RWPE2 (cell line): ENCODE results near the gene TRIM51G.
"Not testable (repeated sequence)": the region's sequence is repeated elsewhere in the genome, so short reads cannot be mapped to it uniquely, and the experiment has no call there.

ENCODE experiments used
- ATAC-seq: fragments of 200-7000 bp; cut with Tn5 transposase; 3 replicates; pipeline ENCODE4 v1.9.1; 2021; ENCODE audit warnings: low read depth
- DNase-seq: peaks from one replicate; pipeline ENCODE4 v3.0.0-alpha.2; 2020; ENCODE audit warnings: low spot score
- H3K27ac ChIP-seq: fragments of 450-650 bp; 2 replicates; pipeline ENCODE4 v1.5.1; 2017; ENCODE audit warnings: mild to moderate bottlenecking; ENCODE audit not compliant: poor library complexity, severe bottlenecking
- H3K27me3 ChIP-seq: fragments of 250-450 bp; sonication (Bioruptor Pico); 2 replicates; pipeline ENCODE4 v1.5.1; 2021; ENCODE audit warnings: mild to moderate bottlenecking, moderate library complexity; ENCODE audit not compliant: insufficient read depth, poor library complexity, severe bottlenecking
- H3K36me3 ChIP-seq: fragments of 250-450 bp; sonication (Bioruptor Pico); 2 replicates; pipeline ENCODE4 v1.5.1; 2020; ENCODE audit warnings: low read depth, mild to moderate bottlenecking, moderate library complexity
- H3K4me1 ChIP-seq: fragments of 250-450 bp; sonication (Bioruptor Pico); 2 replicates; pipeline ENCODE4 v1.5.1; 2021; ENCODE audit warnings: mild to moderate bottlenecking, moderate library complexity; ENCODE audit not compliant: insufficient read depth, poor library complexity, severe bottlenecking
- H3K4me3 ChIP-seq: fragments of 250-450 bp; sonication (Bioruptor Pico); 2 replicates; pipeline ENCODE4 v1.5.1; 2021; ENCODE audit warnings: mild to moderate bottlenecking, moderate library complexity; ENCODE audit not compliant: severe bottlenecking
- H3K9me3 ChIP-seq: fragments of 250-450 bp; sonication (Bioruptor Pico); 2 replicates; pipeline ENCODE4 v1.5.1; 2021; ENCODE audit warnings: mild to moderate bottlenecking, moderate library complexity; ENCODE audit not compliant: severe bottlenecking

TRIM51G gene, protein sequence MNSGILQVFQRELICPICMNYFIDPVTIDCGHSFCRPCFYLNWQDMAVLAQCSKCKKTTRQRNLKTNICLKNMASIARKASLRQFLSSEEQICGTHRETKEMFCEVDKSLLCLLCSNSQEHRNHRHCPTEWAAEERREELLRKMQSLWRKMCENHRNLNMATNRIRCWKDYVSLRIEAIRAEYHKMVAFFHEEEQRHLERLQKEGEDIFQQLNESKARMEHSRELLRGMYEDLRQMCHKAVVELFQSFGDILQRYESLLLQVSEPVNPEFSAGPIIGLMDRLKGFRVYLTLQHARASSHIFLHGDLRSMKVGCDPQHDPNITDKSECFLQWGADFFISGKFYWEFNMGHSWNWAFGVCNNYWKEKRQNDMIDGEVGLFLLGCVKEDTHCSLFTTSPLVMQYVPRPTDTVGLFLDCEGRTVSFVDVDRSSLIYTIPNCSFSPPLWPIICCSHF

GRCh38 chr11:48983785-48984184 lies at the start of gene TRIM51G:
TRIM51G (minus strand) TSS chr11:48983885; CDS start chr11:48981695, 2,190 bp downstream.
- not testable (repeated sequence) for DNase-seq, H3K36me3 ChIP-seq, H3K9me3 ChIP-seq, ATAC-seq, H3K27me3 ChIP-seq, H3K27ac ChIP-seq, H3K4me1 ChIP-seq, H3K4me3 ChIP-seq

DNA sequence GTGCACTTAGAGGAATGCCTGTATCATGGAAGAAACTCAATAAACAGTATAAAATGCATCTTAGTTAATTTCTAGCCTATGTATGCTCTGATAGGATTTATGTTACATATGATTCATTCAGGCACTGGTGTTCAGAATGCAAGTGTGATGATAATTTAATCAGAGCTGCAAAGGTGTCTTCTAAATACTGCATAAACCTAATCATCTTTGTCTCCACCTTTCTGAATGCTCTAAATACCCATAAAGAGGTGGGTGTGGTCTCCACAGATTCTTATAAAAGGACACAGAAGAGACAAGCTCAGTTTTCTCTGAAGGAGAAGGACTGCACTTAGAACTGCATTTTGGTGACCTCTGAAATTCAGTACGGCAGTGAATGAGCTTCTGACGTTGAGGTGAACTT lies 44.8 kb upstream of the TRIM51G start, which contains the start of gene TRIM49B:
Gene TRIM49B (plus strand): TSS at position 301 of the 400 bp plus-strand sequence. CDS start 2,777 bp downstream, outside the sequence.
- not testable (repeated sequence) for DNase-seq, H3K27ac ChIP-seq, H3K27me3 ChIP-seq, ATAC-seq, H3K4me1 ChIP-seq, H3K9me3 ChIP-seq, H3K4me3 ChIP-seq, H3K36me3 ChIP-seq

DNA sequence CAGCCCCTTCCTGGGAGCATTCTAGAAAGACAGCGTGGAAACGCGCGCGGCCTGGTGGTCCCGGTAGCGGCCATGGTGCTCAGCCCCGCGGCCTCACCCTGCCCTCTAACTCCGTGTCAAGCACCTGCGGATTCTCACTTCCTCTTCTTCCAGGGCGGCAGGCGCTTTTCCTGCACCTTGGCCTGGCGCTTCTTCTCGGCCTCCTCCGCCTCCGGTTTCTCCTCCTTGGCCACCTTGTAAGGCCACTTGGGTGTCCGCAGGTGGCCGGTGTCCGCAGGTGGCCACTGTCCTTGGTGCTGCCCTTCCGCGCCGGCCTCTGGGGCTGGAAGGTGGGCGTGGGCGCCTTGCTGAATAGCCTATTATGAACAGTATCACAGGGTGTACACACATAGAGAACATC lies 15.1 kb downstream of the TRIM51G start:
- ATAC-seq, H3K27me3 ChIP-seq, H3K9me3 ChIP-seq, H3K4me1 ChIP-seq, H3K36me3 ChIP-seq, H3K27ac ChIP-seq, H3K4me3 ChIP-seq, DNase-seq: not testable (repeated sequence)

DNA sequence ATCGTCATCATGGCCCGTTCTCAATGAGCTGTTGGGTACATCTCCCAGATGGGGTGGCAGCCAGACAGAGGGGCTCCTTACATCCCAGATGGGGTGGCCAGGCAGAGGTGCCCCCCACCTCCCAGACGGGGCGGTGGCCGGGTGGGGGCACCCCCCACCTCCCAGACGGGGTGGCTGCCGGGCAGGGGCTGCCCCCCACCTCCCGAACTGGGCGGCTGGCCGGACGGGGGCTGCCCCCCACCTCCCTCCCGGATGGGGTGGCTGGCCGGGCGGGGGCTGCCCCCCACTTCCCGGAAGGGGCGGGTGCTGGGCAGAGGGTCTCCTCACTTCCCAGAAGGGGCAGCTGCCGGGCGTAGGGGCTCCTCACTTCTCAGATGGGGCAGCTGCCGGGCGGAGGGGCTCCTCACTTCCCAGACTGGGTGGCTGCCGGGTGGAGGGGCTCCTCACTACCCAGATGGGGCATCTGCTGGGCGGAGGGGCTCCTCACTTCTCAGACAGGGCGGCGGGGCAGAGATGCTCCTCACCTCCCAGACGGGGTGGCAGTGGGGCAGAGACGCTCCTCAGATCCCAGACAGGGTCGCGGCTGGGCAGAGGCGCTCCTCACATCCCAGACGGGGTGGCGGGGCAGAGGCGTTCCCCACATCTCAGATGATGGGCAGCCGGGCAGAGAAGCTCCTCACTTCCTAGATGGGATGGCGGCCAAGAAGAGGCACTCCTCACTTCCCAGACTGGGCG lies 28.2 kb downstream of the TRIM51G start:
- H3K4me3 ChIP-seq, H3K4me1 ChIP-seq, H3K27ac ChIP-seq, ATAC-seq, H3K9me3 ChIP-seq, H3K36me3 ChIP-seq, H3K27me3 ChIP-seq, DNase-seq: not testable (repeated sequence)

DNA sequence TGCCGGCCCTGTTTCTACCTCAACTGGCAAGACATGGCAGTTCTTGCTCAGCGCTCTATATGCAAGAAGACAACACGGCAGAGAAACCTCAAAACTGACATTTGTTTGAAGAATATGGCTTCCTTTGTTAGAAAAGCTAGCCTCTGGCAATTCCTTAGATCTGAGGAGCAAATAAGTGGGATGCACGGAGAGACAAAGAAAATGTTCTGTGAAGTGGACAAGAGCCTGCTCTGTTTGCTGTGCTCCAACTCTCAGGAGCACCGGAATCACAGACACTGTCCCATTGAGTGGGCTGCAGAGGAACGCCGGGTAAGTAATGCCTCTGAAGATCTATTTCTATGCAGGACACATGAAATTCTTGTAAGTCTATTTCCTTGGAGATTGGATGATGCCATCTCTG lies 37.9 kb downstream of the TRIM51G start:
- H3K27me3 ChIP-seq, H3K4me3 ChIP-seq, H3K4me1 ChIP-seq, H3K9me3 ChIP-seq, DNase-seq, H3K27ac ChIP-seq, H3K36me3 ChIP-seq, ATAC-seq: not testable (repeated sequence)
